DOHH2 (cell line): Measurements from ENCODE around the gene TXNDC11.
A peak's percentile ranks its signal among the peaks of the same experiment; 100 is the strongest.
"Not testable (repeated sequence)": the region's sequence is repeated elsewhere in the genome, so short reads cannot be mapped to it uniquely, and the experiment has no call there.

Source experiments
- H3F3A ChIP-seq: fragments of 200-600 bp; sonication (generic), shearing (Covaris generic); 2 replicates; pipeline ENCODE4 v1.6.0; 2016; ENCODE audit warnings: antibody characterized with exemption, mild to moderate bottlenecking; ENCODE audit not compliant: control insufficient read depth, insufficient read depth
- H3K27ac ChIP-seq: fragments of 200-600 bp; sonication (generic); 2 replicates; pipeline ENCODE4 v1.5.1; 2014; ENCODE audit warnings: low read depth, mild to moderate bottlenecking, low read length, moderate library complexity
- H3K27me3 ChIP-seq: fragments of 200-600 bp; sonication (generic); 2 replicates; pipeline ENCODE4 v1.6.1; 2014; ENCODE audit warnings: mild to moderate bottlenecking, low read length, mixed read lengths; ENCODE audit not compliant: control insufficient read depth
- H3K36me3 ChIP-seq: fragments of 200-600 bp; sonication (generic); 2 replicates; pipeline ENCODE4 v1.6.1; 2014; ENCODE audit warnings: mild to moderate bottlenecking, low read length, moderate library complexity, mixed read lengths; ENCODE audit not compliant: control insufficient read depth
- H3K4me1 ChIP-seq: fragments of 200-600 bp; sonication (generic); 2 replicates; pipeline ENCODE4 v1.6.1; 2014; ENCODE audit warnings: mild to moderate bottlenecking, low read length, mixed read lengths; ENCODE audit not compliant: control insufficient read depth
- H3K4me2 ChIP-seq: fragments of 200-600 bp; sonication (generic); 2 replicates; pipeline ENCODE4 v1.6.0; 2014; ENCODE audit warnings: mild to moderate bottlenecking, low read length, moderate library complexity
- H3K4me3 ChIP-seq: fragments of 200-600 bp; sonication (generic); 2 replicates; pipeline ENCODE4 v1.5.1; 2014; ENCODE audit warnings: mild to moderate bottlenecking, low read length, mixed read lengths
- H3K79me2 ChIP-seq: fragments of 200-600 bp; sonication (generic); 2 replicates; pipeline ENCODE4 v1.6.1; 2014; ENCODE audit warnings: mild to moderate bottlenecking, low read length, mixed read lengths; ENCODE audit not compliant: control insufficient read depth
- H3K9me2 ChIP-seq: fragments of 200-600 bp; sonication (generic); replicated peaks from 2 replicates; pipeline ENCODE4 v1.6.1; 2014; ENCODE audit warnings: mild to moderate bottlenecking, low read length, mixed read lengths; ENCODE audit not compliant: control insufficient read depth
- H3K9me3 ChIP-seq: fragments of 200-600 bp; sonication (generic); 2 replicates; pipeline ENCODE4 v1.6.1; 2014; ENCODE audit warnings: antibody characterized with exemption, low read length, mixed read lengths; ENCODE audit not compliant: control insufficient read depth, insufficient read depth
- H4K20me1 ChIP-seq: fragments of 200-600 bp; sonication (generic); 2 replicates; pipeline ENCODE4 v1.6.0; 2014; ENCODE audit warnings: low read depth, mild to moderate bottlenecking, antibody characterized with exemption, low read length, moderate library complexity; ENCODE audit not compliant: control insufficient read depth, insufficient read depth
- EZH2phosphoT487 ChIP-seq: fragments of 200-600 bp; sonication (generic); IDR thresholded peaks from 2 replicates; pipeline ENCODE4 v1.6.1; 2017; ENCODE audit warnings: borderline replicate concordance, mild to moderate bottlenecking, antibody characterized with exemption, low read length, moderate library complexity, mixed read lengths
- TF ChIP-seq, protein P1 (sequence below): fragments of 200-600 bp; sonication (generic); IDR thresholded peaks from one replicate; pipeline ENCODE4 v1.5.1; 2014; ENCODE audit warnings: antibody characterized with exemption, mild to moderate bottlenecking, low read depth, low read length; ENCODE audit not compliant: poor library complexity, severe bottlenecking

Gene TXNDC11

DNA sequence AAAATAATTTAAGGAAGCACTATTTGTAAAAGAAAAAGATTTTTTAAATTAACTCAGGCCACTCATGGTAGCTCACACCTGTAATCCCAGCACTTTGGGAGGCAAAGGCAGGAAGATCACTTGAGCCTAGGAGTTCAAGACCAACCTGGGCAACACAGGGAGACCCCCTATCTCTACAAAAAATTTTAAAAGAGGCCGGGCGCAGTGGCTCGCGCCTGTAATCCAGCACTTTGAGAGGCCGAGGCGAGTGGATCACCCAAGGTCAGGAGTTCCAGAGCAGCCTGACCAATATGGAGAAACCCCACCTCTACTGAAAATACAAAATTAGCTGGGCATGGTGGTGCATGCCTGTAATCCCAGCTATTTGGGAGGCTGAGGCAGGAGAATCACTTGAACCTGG, 41.7 kb upstream of the TXNDC11 start:
- H3K4me2 ChIP-seq = 0 out of 2 replicates have a peak overlapping the region, but pooled peaks have one; percentile 19
- not testable (repeated sequence) for H4K20me1 ChIP-seq, H3K9me2 ChIP-seq, H3K27me3 ChIP-seq, H3K4me3 ChIP-seq, H3K9me3 ChIP-seq
- peaks cover 36% of the 10 kb centered on the region for H3F3A ChIP-seq
- peaks cover 90% of the 10 kb centered on the region for H3K79me2 ChIP-seq
- peaks cover 20% of the 10 kb centered on the region for H3K36me3 ChIP-seq
- peak overlapping the region; percentile 91 for H3K27ac ChIP-seq
- peaks cover 68% of the 10 kb centered on the region for H3K4me1 ChIP-seq

- Histone ChIP-seq H3K4me1 (peaks cover 68% of the 10 kb centered on the region), H4K20me1 (no peaks in the 10 kb centered on the region), H3K4me2 (peak overlapping the region; percentile 95), H3K79me2 (peaks cover 86% of the 10 kb centered on the region), H3K4me3 (peak overlapping the region; percentile 77), H3K9me3 (no peaks in the 10 kb centered on the region), H3F3A (peaks cover 36% of the 10 kb centered on the region), H3K27ac (peak overlapping the region; percentile 91), H3K9me2 (no peaks in the 10 kb centered on the region), H3K36me3 (peaks cover 23% of the 10 kb centered on the region), H3K27me3 (no peaks in the 10 kb centered on the region)
- TF ChIP-seq EZH2phosphoT487 = no peak
- TF ChIP-seq, protein P1, sequence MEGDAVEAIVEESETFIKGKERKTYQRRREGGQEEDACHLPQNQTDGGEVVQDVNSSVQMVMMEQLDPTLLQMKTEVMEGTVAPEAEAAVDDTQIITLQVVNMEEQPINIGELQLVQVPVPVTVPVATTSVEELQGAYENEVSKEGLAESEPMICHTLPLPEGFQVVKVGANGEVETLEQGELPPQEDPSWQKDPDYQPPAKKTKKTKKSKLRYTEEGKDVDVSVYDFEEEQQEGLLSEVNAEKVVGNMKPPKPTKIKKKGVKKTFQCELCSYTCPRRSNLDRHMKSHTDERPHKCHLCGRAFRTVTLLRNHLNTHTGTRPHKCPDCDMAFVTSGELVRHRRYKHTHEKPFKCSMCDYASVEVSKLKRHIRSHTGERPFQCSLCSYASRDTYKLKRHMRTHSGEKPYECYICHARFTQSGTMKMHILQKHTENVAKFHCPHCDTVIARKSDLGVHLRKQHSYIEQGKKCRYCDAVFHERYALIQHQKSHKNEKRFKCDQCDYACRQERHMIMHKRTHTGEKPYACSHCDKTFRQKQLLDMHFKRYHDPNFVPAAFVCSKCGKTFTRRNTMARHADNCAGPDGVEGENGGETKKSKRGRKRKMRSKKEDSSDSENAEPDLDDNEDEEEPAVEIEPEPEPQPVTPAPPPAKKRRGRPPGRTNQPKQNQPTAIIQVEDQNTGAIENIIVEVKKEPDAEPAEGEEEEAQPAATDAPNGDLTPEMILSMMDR = no peak
Observed at GRCh38 chr16:11784038-11784369, 41.3 kb upstream of the TXNDC11 start.

DNA sequence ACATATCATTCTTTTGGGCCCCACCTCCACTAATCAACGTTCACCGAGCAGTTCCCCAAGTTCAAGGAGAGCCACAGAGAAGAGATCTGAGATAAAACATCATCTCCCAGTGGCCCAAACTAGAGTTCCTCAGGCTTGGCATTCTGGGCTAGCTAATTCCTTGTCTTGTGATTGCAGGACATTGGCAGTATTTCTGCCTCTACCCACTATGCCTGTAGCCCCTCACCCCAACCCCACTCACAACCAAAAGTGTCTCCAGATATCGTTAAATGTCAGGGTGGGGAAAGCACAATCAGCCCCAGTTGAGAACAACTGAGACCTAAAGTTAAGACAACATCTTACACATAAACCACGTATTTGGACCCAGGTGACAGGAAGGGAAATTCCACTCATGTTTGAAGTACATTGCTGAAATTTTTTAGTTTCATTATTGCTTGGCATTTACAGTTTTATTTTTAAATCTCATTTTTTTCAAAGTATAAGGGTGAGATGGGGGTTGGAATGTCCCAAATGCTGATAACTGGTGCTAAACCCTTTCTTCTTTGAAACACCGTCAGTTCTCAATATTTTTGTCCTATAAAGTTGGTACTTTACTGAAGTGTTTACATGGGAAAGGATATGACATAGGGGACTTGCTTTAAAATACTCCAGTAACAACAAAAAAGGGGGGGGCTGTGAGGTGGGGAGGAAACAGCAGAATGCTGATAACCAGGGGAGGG, 40.8 kb upstream of the TXNDC11 start:
- Histone ChIP-seq H3K79me2 (peaks cover 81% of the 10 kb centered on the region), H3K9me3 (no peaks in the 10 kb centered on the region), H3K4me1 (peaks cover 66% of the 10 kb centered on the region), H3K4me3 (peak overlapping the region; percentile 77), H3K27me3 (no peaks in the 10 kb centered on the region), H3F3A (peaks cover 36% of the 10 kb centered on the region), H3K9me2 (no peaks in the 10 kb centered on the region), H3K27ac (peak overlapping the region; percentile 91), H4K20me1 (no peaks in the 10 kb centered on the region), H3K4me2 (peak overlapping the region; percentile 95), H3K36me3 (peaks cover 26% of the 10 kb centered on the region)
- TF ChIP-seq EZH2phosphoT487 = no peak
- TF ChIP-seq, protein P1 = no peak

DNA sequence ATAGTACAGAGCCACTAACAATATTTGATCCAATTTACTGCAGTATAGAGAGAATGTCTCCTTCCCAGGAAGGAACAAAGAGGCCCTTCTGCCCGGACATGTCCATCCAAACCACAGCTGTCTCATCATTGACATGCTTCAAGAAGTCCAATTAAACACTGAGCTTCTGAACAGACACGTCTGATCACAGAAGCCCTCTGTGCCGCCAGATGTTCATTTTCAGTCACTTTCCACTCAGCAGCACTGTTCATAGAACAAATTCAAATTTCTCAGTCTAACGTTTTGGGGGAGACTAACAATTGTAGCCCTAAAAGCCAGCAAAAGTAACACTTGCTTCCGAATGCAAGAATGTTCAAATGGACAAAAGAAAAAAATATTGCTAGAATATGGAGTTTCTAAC, 39.1 kb upstream of the TXNDC11 start:
- H3K4me3 ChIP-seq = peak overlapping the region; percentile 77
- peaks cover 61% of the 10 kb centered on the region for H3K4me1 ChIP-seq
- peaks cover 31% of the 10 kb centered on the region for H3K36me3 ChIP-seq
- no peak for TF ChIP-seq EZH2phosphoT487
- TF ChIP-seq, protein P1 = no peak
- no peaks in the 10 kb centered on the region for H4K20me1 ChIP-seq
- H3K79me2 ChIP-seq = peaks cover 65% of the 10 kb centered on the region
- no peaks in the 10 kb centered on the region for H3K9me3 ChIP-seq
- H3K27ac ChIP-seq = peak overlapping the region; percentile 91
- no peaks in the 10 kb centered on the region for H3K27me3 ChIP-seq
- H3K4me2 ChIP-seq = peak overlapping the region; percentile 95
- H3K9me2 ChIP-seq = no peaks in the 10 kb centered on the region
- peaks cover 36% of the 10 kb centered on the region for H3F3A ChIP-seq
